ENCODE results near the gene BLTP3A.
"Not testable (repeated sequence)": the region's sequence is repeated elsewhere in the genome, so short reads cannot be mapped to it uniquely, and the experiment has no call there.

Gene BLTP3A

GRCh38 chr6:34806738-34807453 is 15.0 kb downstream of the BLTP3A start:
- TF ChIP-seq CTCF (IDR thresholded peaks at IDR 0.05; ENCODE audit: insufficient read depth, low read depth, low read length, missing control alignments) = no peak
- peak; percentile 62 for DNase-seq (ENCODE audit: low read depth)
- H3K4me3 ChIP-seq (ENCODE audit: low read length) = no peak overlapping the region

GRCh38 chr6:34808473-34808872 is 16.6 kb downstream of the BLTP3A start:
- not testable (repeated sequence) for H3K4me3 ChIP-seq (ENCODE audit: low read length); DNase-seq (ENCODE audit: low read depth)

GRCh38 chr6:34809419-34809818 is 17.5 kb downstream of the BLTP3A start:
- not testable (repeated sequence) for DNase-seq (ENCODE audit: low read depth); H3K4me3 ChIP-seq (ENCODE audit: low read length)

- peak; percentile 52 for DNase-seq (ENCODE audit: low read depth)
- TF ChIP-seq CTCF (IDR thresholded peaks at IDR 0.05; ENCODE audit: insufficient read depth, low read depth, low read length, missing control alignments) = no peak
- H3K4me3 ChIP-seq (ENCODE audit: low read length) = no peak overlapping the region
Observed at GRCh38 chr6:34810017-34810882, 18.4 kb downstream of the BLTP3A start.

- no peak for TF ChIP-seq CTCF (IDR thresholded peaks at IDR 0.05; ENCODE audit: insufficient read depth, low read depth, low read length, missing control alignments)
- DNase-seq (ENCODE audit: low read depth) = peak; percentile 85
- H3K4me3 ChIP-seq (ENCODE audit: low read length) = no peak overlapping the region
Observed at GRCh38 chr6:34810936-34811632, 19.2 kb downstream of the BLTP3A start.

- TF ChIP-seq CTCF (IDR thresholded peaks at IDR 0.05; ENCODE audit: insufficient read depth, low read depth, low read length, missing control alignments) = no peak
- no peak for DNase-seq (ENCODE audit: low read depth)
- H3K4me3 ChIP-seq (ENCODE audit: low read length) = no peak overlapping the region
Observed at GRCh38 chr6:34813028-34813713, 21.3 kb downstream of the BLTP3A start.

GRCh38 chr6:34816635-34817301 is 24.9 kb downstream of the BLTP3A start:
- no peak overlapping the region for H3K4me3 ChIP-seq (ENCODE audit: low read length)
- no peak for TF ChIP-seq CTCF (IDR thresholded peaks at IDR 0.05; ENCODE audit: insufficient read depth, low read depth, low read length, missing control alignments)
- no peak for DNase-seq (ENCODE audit: low read depth)

Data from epithelial cell of esophagus (primary cell).